SK-N-SH treated with all-trans-retinoic acid at 6 μM for 48 hours (cell line): ENCODE measurements around the gene NUMB.

ENCODE experiments used
- ARNTL ChIP-seq: fragments of 450-650 bp; formaldehyde crosslinking; IDR thresholded peaks from 2 replicates; pipeline ENCODE4 v1.5.0; 2020; ENCODE audit warnings: low read depth, mild to moderate bottlenecking, moderate library complexity, borderline replicate concordance
- CREB5 ChIP-seq: fragments of 250-450 bp; sonication (Bioruptor Pico); IDR thresholded peaks from 2 replicates; pipeline ENCODE4 v1.5.1; 2020; ENCODE audit warnings: low read depth, mild to moderate bottlenecking, moderate library complexity
- CSRNP3 ChIP-seq: fragments of 250-450 bp; sonication (Bioruptor Pico); IDR thresholded peaks from 2 replicates; pipeline ENCODE4 v1.5.1; 2021; ENCODE audit warnings: mild to moderate bottlenecking, moderate library complexity
- PATZ1 ChIP-seq: fragments of 250-450 bp; sonication (Bioruptor Pico); IDR thresholded peaks from 2 replicates; pipeline ENCODE4 v1.8.0; 2020; ENCODE audit warnings: mild to moderate bottlenecking, moderate library complexity, borderline replicate concordance
- POU6F1 ChIP-seq: fragments of 250-450 bp; sonication (Bioruptor Pico); IDR thresholded peaks from 2 replicates; pipeline ENCODE4 v1.8.0; 2021; ENCODE audit warnings: low read depth, mild to moderate bottlenecking, moderate library complexity, borderline replicate concordance
- ZFP3 ChIP-seq: fragments of 250-450 bp; sonication (Bioruptor Pico); IDR thresholded peaks from 2 replicates; pipeline ENCODE4 v1.5.0; 2020; ENCODE audit warnings: mild to moderate bottlenecking, moderate library complexity
- ZFP30 ChIP-seq: fragments of 450-650 bp; formaldehyde crosslinking; IDR thresholded peaks from 2 replicates; pipeline ENCODE4 v1.5.0; 2022; ENCODE audit warnings: mild to moderate bottlenecking, moderate library complexity

GRCh38 chr14:73249108-73249507 is 209.2 kb downstream of the NUMB start:
- TF ChIP-seq ZFP30 (CRISPR knock-in tag) (no peak), ARNTL (CRISPR knock-in tag) (no peak), POU6F1 (CRISPR knock-in tag) (no peak), CREB5 (CRISPR knock-in tag) (no peak), PATZ1 (CRISPR knock-in tag) (no peak), ZFP3 (no peak), CSRNP3 (no peak)
